ENCODE results near the gene KLHL5. TPM values are rescaled to one million over a fixed set of nuclear protein-coding genes. Genes with fewer than 3 reads are reported as not detected.

KLHL5 gene
- total and polyA plus RNA-seq, 2 of the 4 experiments (the other 2 are of a cell fraction): 58.8 to 97.7 TPM

DNA sequence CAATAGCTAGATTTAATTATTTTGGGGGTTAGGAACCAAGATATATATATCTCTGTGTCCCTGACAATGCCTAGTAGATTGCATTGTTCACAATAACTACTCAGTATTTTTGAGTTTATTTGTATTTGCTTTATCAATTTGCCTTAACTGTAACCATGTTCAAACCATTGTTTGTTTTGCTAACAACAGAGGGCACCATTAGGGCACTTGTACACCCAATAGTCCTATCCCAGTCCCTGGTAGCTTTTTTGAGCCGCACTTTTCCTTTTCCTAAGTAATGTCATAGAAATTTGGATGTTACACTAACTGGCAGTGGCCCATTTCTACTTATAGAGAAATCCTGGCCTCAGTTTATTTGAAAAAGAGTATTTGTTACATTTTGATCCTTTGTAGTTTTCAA is 575 bp upstream of the KLHL5 start:
- H3K4me2 ChIP-seq (ENCODE audit: low read depth, low read length): no peak overlapping the region; the same call in 1 of the 2 replicates
- H4K91ac ChIP-seq (ENCODE audit: insufficient read depth, low read depth, low read length): no peak overlapping the region
- no peak overlapping the region for H3K14ac ChIP-seq (replicated peaks; ENCODE audit: low read depth, low read length)
- H3K9ac ChIP-seq (ENCODE audit: low read depth, low read length): no peak overlapping the region
- H2AFZ ChIP-seq (replicated peaks; ENCODE audit: low read length, poor library complexity): no peak overlapping the region
- H2BK120ac ChIP-seq (ENCODE audit: low read depth, low read length): no peak overlapping the region
- H4K5ac ChIP-seq (ENCODE audit: low read depth, low read length): no peak overlapping the region
- DNase-seq: no peak
- POLR2A ChIA-PET (ENCODE audit: unreplicated experiment): interaction anchor here (0.6 kb wide), 1 partner anchor 1516 kb away, joined by 8 read pairs; no protein-coding TSS in a partner anchor
- H3K56ac ChIP-seq (ENCODE audit: extremely low read depth, insufficient read depth, low read length): no peak overlapping the region
- no peak overlapping the region for H3K4me3 ChIP-seq (ENCODE audit: insufficient read depth, low read depth, low read length)
- H2BK15ac ChIP-seq (ENCODE audit: low read depth, low read length): no peak overlapping the region
- no peak overlapping the region for H4K8ac ChIP-seq (ENCODE audit: low read depth in 2 of 2, low read length in 2 of 2)
- in situ Hi-C loops (cut with MboI; ENCODE audit: low sequenced_read_pairs): no loop called here
- peaks cover 6% of the 10 kb centered on the region for H3K4me1 ChIP-seq (ENCODE audit: control insufficient read depth, insufficient read depth, low read length)
- no peak overlapping the region for H3K27ac ChIP-seq (ENCODE audit: insufficient read depth, low read length)
- H2BK5ac ChIP-seq (ENCODE audit: low read depth, low read length, poor library complexity, severe bottlenecking): no peak overlapping the region
- H3K9me3 ChIP-seq (ENCODE audit: control insufficient read depth, insufficient read depth, low read length): no peaks in the 10 kb centered on the region
- dilution Hi-C loops (cut with HindIII; ENCODE audit: low sequenced_read_pairs, unreplicated experiment): no loop called here
- no peak overlapping the region for H3K23ac ChIP-seq (ENCODE audit: low read depth, low read length)
- intact Hi-C loops (cut with micrococcal nuclease): loop anchor here (5.0 kb wide), 1 partner anchor 36 kb away; no protein-coding TSS in a partner anchor
- no peak overlapping the region for H2AK5ac ChIP-seq (ENCODE audit: low read depth, low read length)
- H4K20me1 ChIP-seq (ENCODE audit: insufficient read depth, low read length): peaks cover 76% of the 10 kb centered on the region
- no peak for ATAC-seq (ENCODE audit: low read depth)
- no peak overlapping the region for H3K18ac ChIP-seq (ENCODE audit: low read depth, low read length)
- H2BK20ac ChIP-seq (ENCODE audit: low read depth, low read length): no peak overlapping the region
- no TSS peak for BruUV-seq (replicated peaks)
- no peak overlapping the region for H3K4ac ChIP-seq (ENCODE audit: low read depth, low read length)
- CTCF ChIA-PET: no interaction called here
- peaks cover 6% of the 10 kb centered on the region; the same call in 1 of the 2 replicates for H3K36me3 ChIP-seq (ENCODE audit: control insufficient read depth, insufficient read depth, low read length)
- no CpG with 5 or more reads among the region's 1 CpG for WGBS, 2 experiments (ENCODE audit: extremely low coverage in 2 of 2, insufficient read length in 1 of 2)
- H3K27me3 ChIP-seq (ENCODE audit: control insufficient read depth, insufficient read depth, low read length): no peaks in the 10 kb centered on the region
- no peak overlapping the region for H2AK9ac ChIP-seq (replicated peaks; ENCODE audit: low read depth, low read length, poor library complexity)
- no peak for TF ChIP-seq MXI1 (IDR thresholded peaks at IDR 0.05; ENCODE audit: borderline replicate concordance, low read depth, low read length)
- TF ChIP-seq RAD21 (IDR thresholded peaks at IDR 0.05; ENCODE audit: low read length): no peak
- no peak for TF ChIP-seq RCOR1 (IDR thresholded peaks at IDR 0.05; ENCODE audit: insufficient replicate concordance, low read length)
- no peak for TF ChIP-seq CEBPB (IDR thresholded peaks at IDR 0.05; ENCODE audit: low read depth, low read length)
- TF ChIP-seq FOS (IDR thresholded peaks at IDR 0.05; ENCODE audit: low read depth, low read length): no peak
- TF ChIP-seq, protein P1, sequence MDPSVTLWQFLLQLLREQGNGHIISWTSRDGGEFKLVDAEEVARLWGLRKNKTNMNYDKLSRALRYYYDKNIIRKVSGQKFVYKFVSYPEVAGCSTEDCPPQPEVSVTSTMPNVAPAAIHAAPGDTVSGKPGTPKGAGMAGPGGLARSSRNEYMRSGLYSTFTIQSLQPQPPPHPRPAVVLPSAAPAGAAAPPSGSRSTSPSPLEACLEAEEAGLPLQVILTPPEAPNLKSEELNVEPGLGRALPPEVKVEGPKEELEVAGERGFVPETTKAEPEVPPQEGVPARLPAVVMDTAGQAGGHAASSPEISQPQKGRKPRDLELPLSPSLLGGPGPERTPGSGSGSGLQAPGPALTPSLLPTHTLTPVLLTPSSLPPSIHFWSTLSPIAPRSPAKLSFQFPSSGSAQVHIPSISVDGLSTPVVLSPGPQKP (IDR thresholded peaks at IDR 0.05; ENCODE audit: borderline replicate concordance, low read depth, low read length): no peak
- TF ChIP-seq POLR2A (IDR thresholded peaks at IDR 0.05; ENCODE audit: low read depth, low read length): no peak
- TF ChIP-seq NFE2L2 (IDR thresholded peaks at IDR 0.05; ENCODE audit: low read depth, low read length): no peak
- TF ChIP-seq MAZ (IDR thresholded peaks at IDR 0.05; ENCODE audit: borderline replicate concordance, low read depth, low read length): no peak
- peaks cover 17 to 44% of the 10 kb centered on the region in 2 experiments; a peak in 3 of 4 replicates for H3K79me1 ChIP-seq (ENCODE audit: low read depth in 1 of 2, low read length in 2 of 2)
- peaks cover 11% of the 10 kb centered on the region for H3K9me1 ChIP-seq (ENCODE audit: insufficient read depth, low read length)

All from IMR-90 (cell line).